Measurements from ENCODE around the gene DLGAP4. TPM values are rescaled to one million over a fixed set of nuclear protein-coding genes. Genes with fewer than 3 reads are reported as not detected.

DLGAP4 gene
- polyA plus RNA-seq, 1 of the 3 experiments (the other 2 are of a cell fraction) = 31.2 TPM

GRCh38 chr20:36527331-36528125, 221.4 kb downstream of the DLGAP4 start:
- no peak for DNase-seq
- TF ChIP-seq TCF12 (IDR thresholded peaks at IDR 0.05) (no peak), FOXM1 (IDR thresholded peaks at IDR 0.05; ENCODE audit: low read depth) (no peak), TEAD4 (IDR thresholded peaks at IDR 0.05; ENCODE audit: borderline replicate concordance, insufficient read depth) (no peak), SIN3A (IDR thresholded peaks at IDR 0.05; ENCODE audit: borderline replicate concordance, low read depth, low read length) (no peak), RCOR1 (IDR thresholded peaks at IDR 0.05; ENCODE audit: low read length) (no peak)
- TF ChIP-seq, protein P1, sequence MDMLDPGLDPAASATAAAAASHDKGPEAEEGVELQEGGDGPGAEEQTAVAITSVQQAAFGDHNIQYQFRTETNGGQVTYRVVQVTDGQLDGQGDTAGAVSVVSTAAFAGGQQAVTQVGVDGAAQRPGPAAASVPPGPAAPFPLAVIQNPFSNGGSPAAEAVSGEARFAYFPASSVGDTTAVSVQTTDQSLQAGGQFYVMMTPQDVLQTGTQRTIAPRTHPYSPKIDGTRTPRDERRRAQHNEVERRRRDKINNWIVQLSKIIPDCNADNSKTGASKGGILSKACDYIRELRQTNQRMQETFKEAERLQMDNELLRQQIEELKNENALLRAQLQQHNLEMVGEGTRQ (IDR thresholded peaks at IDR 0.05; ENCODE audit: borderline replicate concordance, low read depth, low read length) = no peak

GRCh38 chr20:36528176-36528874, 222.2 kb downstream of the DLGAP4 start:
- CTCF ChIA-PET = no interaction called here
- H3K27ac ChIP-seq (ENCODE audit: low read depth in 2 of 2, low read length in 1 of 2) = no peak overlapping the region
- TF ChIP-seq, protein P2, sequence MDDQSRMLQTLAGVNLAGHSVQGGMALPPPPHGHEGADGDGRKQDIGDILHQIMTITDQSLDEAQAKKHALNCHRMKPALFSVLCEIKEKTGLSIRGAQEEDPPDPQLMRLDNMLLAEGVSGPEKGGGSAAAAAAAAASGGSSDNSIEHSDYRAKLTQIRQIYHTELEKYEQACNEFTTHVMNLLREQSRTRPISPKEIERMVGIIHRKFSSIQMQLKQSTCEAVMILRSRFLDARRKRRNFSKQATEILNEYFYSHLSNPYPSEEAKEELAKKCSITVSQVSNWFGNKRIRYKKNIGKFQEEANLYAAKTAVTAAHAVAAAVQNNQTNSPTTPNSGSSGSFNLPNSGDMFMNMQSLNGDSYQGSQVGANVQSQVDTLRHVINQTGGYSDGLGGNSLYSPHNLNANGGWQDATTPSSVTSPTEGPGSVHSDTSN (IDR thresholded peaks at IDR 0.05) = no peak
- TF ChIP-seq ELF1 (IDR thresholded peaks at IDR 0.05) (no peak), POLR2AphosphoS5 (IDR thresholded peaks at IDR 0.05; ENCODE audit: low read depth, low read length) (no peak), SMC3 (IDR thresholded peaks at IDR 0.05; ENCODE audit: low read depth, low read length) (no peak), JUND (IDR thresholded peaks at IDR 0.05) (no peak), CHD2 (IDR thresholded peaks at IDR 0.05; ENCODE audit: low read length, partially characterized antibody) (no peak), FOSL2 (IDR thresholded peaks at IDR 0.05; ENCODE audit: borderline replicate concordance, low read depth) (no peak), FOXJ3 (CRISPR knock-in tag; IDR thresholded peaks at IDR 0.05) (no peak), RXRA (IDR thresholded peaks at IDR 0.05; ENCODE audit: borderline replicate concordance, low read depth) (no peak), ZBTB33 (IDR thresholded peaks at IDR 0.05; ENCODE audit: borderline replicate concordance, low read depth) (no peak), TCF12 (IDR thresholded peaks at IDR 0.05) (no peak), MAX (IDR thresholded peaks at IDR 0.05; ENCODE audit: low read depth) (no peak)

More at GRCh38 chr20:36527331-36528125, 221.4 kb downstream of the DLGAP4 start:
- peaks cover 27 to 44% of the 10 kb centered on the region in 2 experiments for H3K36me3 ChIP-seq (replicated peaks in 1 of 2; ENCODE audit: control insufficient read depth in 1 of 2, insufficient read depth in 2 of 2, low read length in 1 of 2)
- H3K79me2 ChIP-seq (ENCODE audit: insufficient read depth) = peaks cover 18% of the 10 kb centered on the region
- H3K9me3 ChIP-seq = no peaks in the 10 kb centered on the region
- H3K4me3 ChIP-seq (ENCODE audit: low read depth in 2 of 2, low read length in 1 of 2) = no peak overlapping the region
- no peak overlapping the region for H2AFZ ChIP-seq (ENCODE audit: low read depth)
- H3F3A ChIP-seq (replicated peaks; ENCODE audit: insufficient read depth) = peaks cover 8% of the 10 kb centered on the region
- H3K27ac ChIP-seq (ENCODE audit: low read depth in 2 of 2, low read length in 1 of 2) = no peak overlapping the region
- H3K9ac ChIP-seq = no peak overlapping the region
- 98% methylated on average over 32 of the region's 32 CpGs for WGBS (ENCODE audit: low lambda C conversion rate)
- H3K27me3 ChIP-seq (ENCODE audit: insufficient read depth) = no peaks in the 10 kb centered on the region
- POLR2A ChIA-PET = no interaction called here
- no peak overlapping the region for H3K4me2 ChIP-seq
- H3K9me2 ChIP-seq = no peaks in the 10 kb centered on the region
- peaks cover 12% of the 10 kb centered on the region; the same call in 1 of the 2 replicates for H4K20me1 ChIP-seq (ENCODE audit: insufficient read depth)
- peaks cover 0 to 8% of the 10 kb centered on the region in 2 experiments; a peak in 1 of 4 replicates for H3K4me1 ChIP-seq (ENCODE audit: control insufficient read depth in 1 of 2, insufficient read depth in 2 of 2, low read depth in 1 of 2, low read length in 1 of 2)
- CTCF ChIA-PET = interaction anchor here (0.7 kb wide), 1 partner anchor 50 kb away, joined by 3 read pairs; no protein-coding TSS in a partner anchor

More at GRCh38 chr20:36528176-36528874, 222.2 kb downstream of the DLGAP4 start:
- no peak overlapping the region for H3K4me2 ChIP-seq
- H3K36me3 ChIP-seq (replicated peaks in 1 of 2; ENCODE audit: control insufficient read depth in 1 of 2, insufficient read depth in 2 of 2, low read length in 1 of 2) = peaks cover 21 to 44% of the 10 kb centered on the region in 2 experiments
- H4K20me1 ChIP-seq (ENCODE audit: insufficient read depth) = peaks cover 5% of the 10 kb centered on the region; the same call in 1 of the 2 replicates
- H3K79me2 ChIP-seq (ENCODE audit: insufficient read depth) = peaks cover 10% of the 10 kb centered on the region; the same call in 1 of the 2 replicates
- H3K9ac ChIP-seq = no peak overlapping the region
- H3K9me3 ChIP-seq = no peaks in the 10 kb centered on the region
- no peaks in the 10 kb centered on the region for H3K27me3 ChIP-seq (ENCODE audit: insufficient read depth)
- DNase-seq = no peak
- WGBS (ENCODE audit: low lambda C conversion rate) = 98% methylated on average over 11 of the region's 18 CpGs
- peaks cover 8% of the 10 kb centered on the region for H3F3A ChIP-seq (replicated peaks; ENCODE audit: insufficient read depth)
- H3K9me2 ChIP-seq = no peaks in the 10 kb centered on the region
- POLR2A ChIA-PET = no interaction called here
- no peak overlapping the region for H3K4me3 ChIP-seq (ENCODE audit: low read depth in 2 of 2, low read length in 1 of 2)
- H2AFZ ChIP-seq (ENCODE audit: low read depth) = no peak overlapping the region
- peaks cover 0 to 8% of the 10 kb centered on the region in 2 experiments; a peak in 1 of 4 replicates for H3K4me1 ChIP-seq (ENCODE audit: control insufficient read depth in 1 of 2, insufficient read depth in 2 of 2, low read depth in 1 of 2, low read length in 1 of 2)

All from SK-N-SH (cell line).